NCI-H2227 (cell line): ENCODE measurements around the gene MEFV.
"Not testable (repeated sequence)": the region's sequence is repeated elsewhere in the genome, so short reads cannot be mapped to it uniquely, and the experiment has no call there.

Experiments used
- DNase-seq: peaks from one replicate; lab custom pipeline; 2025; ENCODE audit not compliant: unreplicated experiment; lab: John Stamatoyannopoulos, UW

Gene MEFV, protein sequence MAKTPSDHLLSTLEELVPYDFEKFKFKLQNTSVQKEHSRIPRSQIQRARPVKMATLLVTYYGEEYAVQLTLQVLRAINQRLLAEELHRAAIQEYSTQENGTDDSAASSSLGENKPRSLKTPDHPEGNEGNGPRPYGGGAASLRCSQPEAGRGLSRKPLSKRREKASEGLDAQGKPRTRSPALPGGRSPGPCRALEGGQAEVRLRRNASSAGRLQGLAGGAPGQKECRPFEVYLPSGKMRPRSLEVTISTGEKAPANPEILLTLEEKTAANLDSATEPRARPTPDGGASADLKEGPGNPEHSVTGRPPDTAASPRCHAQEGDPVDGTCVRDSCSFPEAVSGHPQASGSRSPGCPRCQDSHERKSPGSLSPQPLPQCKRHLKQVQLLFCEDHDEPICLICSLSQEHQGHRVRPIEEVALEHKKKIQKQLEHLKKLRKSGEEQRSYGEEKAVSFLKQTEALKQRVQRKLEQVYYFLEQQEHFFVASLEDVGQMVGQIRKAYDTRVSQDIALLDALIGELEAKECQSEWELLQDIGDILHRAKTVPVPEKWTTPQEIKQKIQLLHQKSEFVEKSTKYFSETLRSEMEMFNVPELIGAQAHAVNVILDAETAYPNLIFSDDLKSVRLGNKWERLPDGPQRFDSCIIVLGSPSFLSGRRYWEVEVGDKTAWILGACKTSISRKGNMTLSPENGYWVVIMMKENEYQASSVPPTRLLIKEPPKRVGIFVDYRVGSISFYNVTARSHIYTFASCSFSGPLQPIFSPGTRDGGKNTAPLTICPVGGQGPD

DNA sequence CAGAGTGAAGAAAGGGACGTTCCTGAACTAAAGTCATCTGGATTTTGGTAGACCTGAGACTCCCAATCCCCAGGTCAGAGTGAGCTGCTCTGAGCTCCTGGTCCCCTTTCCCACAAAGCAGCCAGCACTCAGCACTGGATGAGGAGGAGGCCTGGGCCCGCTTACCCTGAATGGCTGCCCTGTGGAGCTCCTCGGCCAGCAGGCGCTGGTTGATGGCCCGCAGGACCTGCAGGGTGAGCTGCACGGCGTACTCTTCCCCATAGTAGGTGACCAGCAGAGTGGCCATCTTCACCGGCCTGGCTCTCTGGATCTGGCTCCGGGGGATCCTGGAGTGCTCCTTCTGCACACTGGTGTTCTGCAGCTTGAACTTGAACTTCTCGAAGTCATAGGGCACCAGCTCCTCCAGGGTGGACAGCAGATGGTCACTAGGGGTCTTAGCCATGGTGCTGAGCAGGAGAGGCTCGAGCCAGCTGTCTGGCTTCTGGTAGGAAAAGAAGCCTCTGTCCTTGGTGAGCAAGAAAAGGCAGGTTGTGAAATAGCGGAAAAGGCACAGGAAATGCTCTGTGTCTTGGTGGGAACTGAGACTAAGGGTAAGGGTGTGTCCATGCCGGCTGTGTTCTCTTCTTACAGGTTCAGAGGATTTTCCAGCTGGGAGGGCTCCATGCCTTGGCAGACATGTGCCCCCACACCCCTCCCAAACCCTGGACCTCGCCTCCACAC lies at the start of gene MEFV:
Gene MEFV (minus strand): TSS at position 488 of the 720 bp plus-strand sequence. CDS start 46 bp downstream, at position 442.
- DNase-seq, result no peak

DNA sequence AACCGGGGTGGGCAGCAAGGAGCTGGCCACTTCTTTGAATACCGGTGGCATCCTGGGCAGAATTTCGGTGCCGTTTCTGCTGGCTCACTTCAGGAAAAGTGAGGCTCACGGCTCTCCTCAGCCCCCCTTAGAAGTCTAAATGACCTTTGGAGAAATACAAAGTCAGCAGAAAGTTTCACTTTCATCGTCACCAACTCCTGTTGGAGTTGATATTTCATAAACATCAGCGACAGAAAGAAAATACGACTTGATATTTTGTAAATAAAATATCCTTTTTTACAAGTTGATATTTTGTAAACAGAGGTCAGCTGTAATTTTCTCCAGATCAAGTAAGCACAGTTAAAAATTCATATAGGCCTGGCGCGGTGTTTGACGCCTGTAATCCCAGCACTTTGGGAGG lies 49.6 kb upstream of the MEFV start:
- no peak for DNase-seq

DNA sequence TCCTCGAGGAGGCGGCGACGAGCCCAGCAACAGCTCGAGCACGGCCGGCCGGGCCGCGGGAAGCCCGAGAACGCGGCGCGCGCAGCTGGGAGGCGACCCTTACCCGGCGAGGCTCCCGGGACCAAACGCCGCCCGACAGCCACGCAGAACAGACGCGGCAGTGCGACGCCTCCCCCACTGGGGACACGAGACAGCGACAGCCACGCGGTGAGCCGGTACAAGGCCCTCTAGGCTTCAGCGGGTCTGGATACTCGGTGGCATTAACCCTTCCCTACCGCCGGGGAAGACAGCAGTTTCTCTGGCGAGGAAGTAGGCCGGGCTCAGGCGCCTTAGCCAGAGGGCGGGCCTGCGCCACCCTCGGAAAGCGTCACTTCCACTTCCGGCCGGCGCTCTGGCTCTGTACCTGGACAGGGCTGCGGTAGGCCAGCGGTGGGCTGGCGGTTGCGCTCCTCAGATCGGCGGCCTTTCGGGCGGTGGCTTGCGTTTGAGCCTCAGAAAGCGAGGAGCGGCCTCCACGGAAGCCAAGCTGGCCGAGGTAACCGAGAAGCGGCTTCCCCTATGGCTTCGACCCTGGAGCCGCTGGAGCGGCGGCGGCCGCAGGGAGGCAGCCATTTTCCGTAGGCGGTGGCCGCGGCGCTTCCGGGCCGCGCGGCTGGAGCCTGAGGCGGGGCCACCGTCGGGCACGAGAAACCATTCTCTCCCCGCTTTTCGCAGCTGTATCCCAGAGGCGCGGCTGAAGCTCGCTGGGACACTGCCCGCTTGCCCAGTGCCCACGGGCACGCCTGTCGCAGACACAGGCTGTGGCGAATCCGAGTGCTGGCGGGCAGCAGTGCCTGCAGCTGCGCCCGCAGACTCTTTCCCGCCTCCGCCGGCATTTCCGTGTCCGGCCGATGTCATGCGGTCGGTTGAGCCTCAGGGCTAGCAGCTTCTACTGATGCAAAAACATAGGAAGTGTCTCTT lies 49.0 kb upstream of the MEFV start, which contains the start of the genes TIGD7 and ZNF75A:
Gene TIGD7 (minus strand): TSS at position 322 of the 960 bp plus-strand sequence. CDS start 4,816 bp downstream, outside the sequence.
Gene ZNF75A (plus strand): TSS at position 389 of the 960 bp plus-strand sequence. CDS start 2,932 bp downstream, outside the sequence.
- DNase-seq, result peak; percentile 90

DNA sequence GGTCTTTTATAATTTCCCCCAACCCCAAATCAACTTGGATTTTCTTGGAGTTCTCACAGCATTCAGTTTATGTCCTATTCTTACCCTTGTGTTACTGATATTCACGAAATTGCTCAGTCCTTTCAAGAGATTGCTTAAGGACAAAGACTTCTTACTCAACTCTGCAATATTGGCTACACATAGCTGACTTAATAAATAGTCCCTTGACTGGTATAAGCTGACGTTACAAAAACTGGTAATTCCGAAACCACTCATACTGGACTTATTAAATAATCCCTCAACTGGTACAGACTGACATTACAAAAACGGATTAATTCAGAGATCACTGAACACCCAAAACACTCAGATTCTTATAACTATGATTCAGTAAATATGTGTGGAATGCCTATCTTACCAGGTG lies 47.9 kb upstream of the MEFV start:
- DNase-seq, result no peak

DNA sequence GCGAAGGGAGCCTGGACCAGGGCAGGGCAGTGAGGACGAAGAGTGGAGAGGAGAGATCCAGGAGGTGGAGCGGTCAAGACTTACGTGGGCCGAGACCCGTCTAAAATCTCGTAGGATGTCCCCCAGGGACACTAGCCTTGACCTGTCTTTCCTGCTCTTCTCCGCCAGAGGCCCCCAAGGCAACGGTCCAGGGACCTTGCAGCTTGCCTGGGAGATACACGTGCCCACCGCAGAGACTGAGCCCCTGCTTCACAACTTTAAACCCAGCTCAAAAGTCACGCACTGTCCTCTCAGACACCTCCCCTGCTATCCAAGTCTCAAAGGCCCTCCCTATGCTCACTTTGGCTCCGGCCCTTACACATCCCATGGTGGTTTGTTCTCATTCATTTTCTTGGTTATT lies 39.4 kb upstream of the MEFV start:
- DNase-seq, result no peak

DNA sequence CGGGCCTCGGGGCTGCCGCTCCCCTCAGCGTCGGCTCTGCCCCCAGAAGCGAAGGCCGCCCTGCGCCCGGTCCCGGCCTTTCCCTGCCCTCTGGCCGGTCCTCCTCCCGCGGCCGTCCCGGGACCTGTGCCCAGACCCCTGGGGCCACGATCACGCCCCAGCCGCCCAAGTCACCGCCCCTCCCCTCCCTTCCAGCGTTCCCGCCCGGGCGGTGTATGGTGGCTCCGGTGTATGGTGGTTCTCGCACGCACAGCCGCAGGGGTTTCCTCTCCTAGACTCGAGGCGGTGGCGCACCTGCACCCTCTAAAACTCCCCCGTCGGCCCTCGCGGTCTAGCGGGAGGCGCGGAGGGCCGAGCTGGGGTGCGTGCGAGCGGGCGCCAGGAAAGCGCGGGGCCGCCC lies 38.8 kb upstream of the MEFV start:
- DNase-seq, result no peak

DNA sequence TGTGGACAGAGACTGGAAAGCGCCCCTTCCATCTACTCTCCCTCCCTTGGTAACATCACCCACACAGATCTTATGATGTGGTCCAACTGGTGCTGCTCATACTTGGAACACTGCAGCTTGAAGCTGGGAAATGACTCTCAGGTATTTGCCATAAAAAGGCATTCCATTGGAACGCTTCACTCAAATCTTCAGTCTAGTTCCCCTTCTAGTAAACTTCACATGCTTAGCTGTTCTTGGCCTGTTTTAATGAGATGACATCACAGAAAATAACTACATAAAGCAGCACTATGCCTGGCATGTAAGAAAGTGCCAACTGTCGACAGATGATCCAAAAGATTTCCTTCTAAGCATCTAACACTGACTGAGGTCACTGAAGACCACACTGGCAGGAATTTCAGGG lies 36.2 kb upstream of the MEFV start:
- DNase-seq, result no peak

DNA sequence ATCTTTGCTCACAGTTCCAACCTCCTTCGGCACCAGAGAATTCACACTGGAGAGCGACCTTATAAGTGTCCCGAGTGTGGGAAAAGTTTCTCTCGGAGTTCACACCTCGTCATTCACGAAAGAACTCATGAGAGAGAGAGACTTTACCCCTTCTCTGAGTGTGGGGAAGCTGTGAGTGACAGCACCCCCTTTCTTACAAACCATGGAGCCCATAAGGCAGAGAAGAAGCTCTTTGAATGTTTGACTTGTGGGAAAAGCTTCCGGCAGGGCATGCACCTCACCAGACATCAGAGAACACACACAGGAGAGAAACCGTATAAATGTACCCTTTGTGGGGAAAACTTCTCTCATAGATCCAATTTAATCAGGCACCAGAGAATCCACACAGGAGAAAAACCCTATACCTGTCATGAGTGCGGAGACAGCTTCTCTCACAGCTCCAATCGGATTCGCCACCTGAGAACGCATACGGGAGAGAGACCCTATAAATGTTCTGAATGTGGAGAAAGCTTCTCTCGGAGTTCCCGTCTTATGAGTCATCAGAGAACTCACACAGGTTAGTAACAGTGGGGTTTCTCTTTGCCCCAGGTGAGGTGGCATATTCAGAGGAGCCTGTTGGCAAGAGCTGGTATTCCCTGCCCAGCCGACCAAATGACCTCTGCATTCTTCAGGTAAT lies 33.7 kb upstream of the MEFV start:
- DNase-seq, result no peak

DNA sequence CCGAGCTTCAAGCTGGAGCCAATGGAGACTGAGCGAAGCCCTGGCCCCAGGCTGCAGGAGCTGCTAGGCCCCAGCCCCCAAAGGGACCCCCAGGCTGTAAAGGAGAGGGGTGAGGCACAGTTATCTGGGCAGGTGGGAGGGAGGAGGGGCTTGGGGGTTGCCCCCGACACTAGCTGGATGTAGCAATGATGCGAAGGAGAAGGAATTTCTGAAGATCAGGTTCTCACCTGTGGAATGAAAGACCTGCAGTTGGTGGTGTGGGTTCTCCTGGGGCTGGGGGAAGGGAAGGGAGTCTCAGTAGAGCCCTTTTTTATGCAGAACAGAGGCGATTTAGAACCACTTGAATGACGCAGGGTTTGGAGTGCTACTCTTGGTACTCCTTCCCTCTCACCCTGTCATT lies 28.7 kb upstream of the MEFV start:
- DNase-seq, result no peak

DNA sequence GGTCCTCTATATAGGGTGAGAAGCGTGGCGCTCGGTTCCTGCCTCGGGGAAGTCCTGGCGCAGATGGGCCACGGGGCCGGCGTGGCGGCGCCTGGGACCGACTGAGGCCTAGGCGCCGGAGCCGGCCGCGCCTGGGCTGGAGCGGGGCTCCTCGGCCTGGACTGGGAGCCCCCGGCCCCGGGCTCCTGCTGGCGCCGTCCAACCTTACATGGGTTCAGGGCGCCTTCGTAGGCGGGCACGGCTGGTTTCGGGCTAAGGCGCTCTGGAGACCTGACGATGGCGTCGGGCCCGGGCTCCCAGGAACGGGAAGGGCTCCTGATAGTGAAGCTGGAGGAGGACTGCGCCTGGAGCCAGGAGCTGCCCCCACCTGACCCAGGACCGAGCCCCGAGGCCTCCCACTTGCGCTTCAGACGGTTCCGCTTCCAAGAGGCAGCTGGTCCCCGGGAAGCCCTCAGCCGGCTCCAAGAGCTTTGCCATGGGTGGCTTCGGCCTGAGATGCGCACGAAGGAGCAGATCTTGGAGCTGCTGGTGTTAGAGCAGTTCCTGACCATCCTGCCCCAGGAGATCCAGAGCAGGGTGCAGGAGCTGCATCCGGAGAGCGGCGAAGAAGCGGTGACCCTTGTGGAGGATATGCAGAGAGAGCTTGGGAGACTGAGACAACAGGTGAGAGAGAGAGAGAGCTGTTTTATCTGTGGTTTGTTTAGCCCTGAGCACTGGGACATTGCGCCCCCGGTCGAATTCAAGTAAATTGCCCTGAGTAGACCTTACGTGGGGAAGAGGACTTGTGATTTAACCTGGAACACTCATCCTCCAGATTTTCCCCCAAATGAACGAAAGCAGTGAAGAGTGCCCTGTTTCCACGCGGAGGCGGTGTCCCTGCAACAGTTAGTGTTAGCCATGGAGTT lies 27.4 kb upstream of the MEFV start:
- DNase-seq, result peak; percentile 54

DNA sequence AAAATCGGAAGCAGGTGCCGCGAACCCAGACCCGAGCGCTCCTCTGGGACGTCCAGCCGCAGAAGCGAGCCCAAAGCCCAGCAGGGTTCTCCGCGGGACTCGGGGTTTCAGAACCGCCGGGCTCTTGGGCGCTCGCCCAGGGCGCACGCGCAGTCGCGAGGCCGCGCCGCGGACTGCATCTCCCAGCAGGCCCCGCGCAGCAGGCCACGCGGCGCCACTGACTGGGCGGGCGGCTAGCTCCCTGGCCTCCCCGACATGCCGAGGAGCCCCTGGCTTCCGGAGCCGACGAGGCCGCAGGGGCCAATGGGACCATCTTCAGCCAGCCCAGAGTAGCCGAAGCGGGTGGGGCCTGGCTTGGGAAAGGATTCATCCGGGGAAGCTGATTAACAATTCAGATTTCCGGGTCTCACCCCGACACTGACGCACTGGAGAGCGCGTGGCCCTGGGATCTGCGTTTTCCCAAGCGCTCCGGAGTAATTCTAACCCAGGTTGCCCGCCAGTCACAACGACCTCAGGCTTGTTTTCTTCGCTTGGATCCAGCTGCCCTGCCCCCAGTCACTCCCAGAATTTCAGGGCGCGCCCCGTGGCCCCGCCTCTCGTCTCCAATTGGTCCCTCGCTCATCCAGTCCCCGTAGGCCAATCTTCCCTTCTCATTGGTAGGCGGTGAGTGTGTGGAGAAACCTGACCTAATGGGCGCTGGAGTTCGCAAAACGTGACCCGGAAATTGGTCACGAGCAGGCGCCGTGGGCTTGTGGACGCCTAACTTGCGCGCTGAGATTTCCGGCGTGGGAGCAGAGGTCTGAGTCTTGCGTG lies 26.5 kb upstream of the MEFV start, which contains the start of gene ZNF263:
Gene ZNF263 (plus strand): TSS at position 762 of the 813 bp plus-strand sequence. CDS start 328 bp downstream, outside the sequence.
- DNase-seq, result peak; percentile 98

DNA sequence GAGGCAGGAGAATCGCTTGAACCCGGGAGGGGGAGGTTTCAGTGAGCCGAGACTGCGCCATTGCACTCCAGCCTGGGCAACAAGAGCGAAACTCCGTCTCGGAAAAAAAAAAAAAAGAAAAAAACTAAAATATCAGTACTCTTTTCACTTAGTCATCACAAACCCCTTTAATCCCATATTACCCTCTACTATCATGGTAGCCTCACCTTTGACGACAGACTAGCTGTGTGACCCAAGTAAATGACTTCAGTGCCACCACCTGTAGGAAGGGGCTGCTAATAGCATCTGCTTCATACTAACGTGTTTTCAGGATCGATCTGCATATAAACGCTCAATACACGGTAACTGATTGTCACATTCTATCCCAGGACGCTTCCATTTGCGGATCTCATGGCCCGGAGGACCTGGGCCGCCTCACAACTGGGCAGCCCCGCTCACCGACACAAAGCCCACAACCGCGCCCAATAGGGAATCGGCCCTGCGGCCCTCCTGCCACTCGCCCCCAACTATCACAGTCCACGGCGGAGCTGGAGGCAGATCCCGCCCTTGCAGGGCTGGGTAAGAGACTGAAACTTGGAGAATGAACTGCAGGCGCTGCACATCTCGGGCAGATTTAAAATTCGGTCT lies 25.8 kb upstream of the MEFV start:
- peak; percentile 91 for DNase-seq

DNA sequence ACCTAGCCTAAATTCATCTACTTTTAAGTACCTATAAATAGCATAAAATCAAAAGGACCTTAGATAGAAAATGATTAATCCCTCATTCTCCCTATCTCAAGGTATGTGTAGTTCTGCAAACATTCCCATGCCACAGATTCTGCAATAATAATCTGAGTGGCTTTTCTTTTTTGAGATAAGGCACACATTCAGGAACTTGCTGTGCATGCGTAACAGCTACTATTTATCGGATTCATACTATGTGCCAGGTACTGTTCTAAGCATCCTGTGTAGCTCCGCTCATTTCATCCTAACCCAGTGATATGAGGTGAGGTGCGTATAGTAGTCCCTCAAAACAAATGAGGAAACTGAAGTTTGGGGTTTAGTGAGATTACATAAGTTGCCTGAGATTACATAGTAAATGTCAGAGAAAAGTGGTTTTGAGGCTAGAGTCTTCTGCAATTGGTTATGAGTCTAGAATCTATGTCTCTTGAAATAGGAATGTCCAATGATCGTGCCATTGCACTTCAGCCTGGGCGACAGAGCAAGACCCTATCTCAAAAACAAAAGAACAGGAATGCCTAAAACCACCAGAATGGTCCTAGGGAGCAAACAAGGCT lies 24.9 kb upstream of the MEFV start:
- DNase-seq, result no peak

DNA sequence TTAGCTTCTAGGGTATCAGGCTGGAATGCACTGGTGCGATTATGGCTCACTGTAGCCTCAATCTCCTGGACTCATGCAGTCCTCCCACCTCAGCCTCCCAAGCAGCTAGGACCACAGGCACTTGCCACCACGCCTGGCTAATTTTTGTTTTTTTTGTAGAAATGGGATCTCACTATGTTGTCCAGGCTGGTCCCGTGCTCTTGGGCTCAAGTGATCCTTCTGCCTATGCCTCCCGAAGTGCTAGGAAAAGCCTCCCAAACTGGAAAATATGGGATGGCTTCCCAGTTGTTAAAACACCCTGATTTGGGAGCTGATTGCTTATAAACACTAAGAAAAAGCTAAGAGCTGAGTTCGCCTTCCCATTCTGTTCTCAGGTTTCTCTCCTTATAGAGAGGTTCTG lies 20.2 kb upstream of the MEFV start:
- no peak for DNase-seq

DNA sequence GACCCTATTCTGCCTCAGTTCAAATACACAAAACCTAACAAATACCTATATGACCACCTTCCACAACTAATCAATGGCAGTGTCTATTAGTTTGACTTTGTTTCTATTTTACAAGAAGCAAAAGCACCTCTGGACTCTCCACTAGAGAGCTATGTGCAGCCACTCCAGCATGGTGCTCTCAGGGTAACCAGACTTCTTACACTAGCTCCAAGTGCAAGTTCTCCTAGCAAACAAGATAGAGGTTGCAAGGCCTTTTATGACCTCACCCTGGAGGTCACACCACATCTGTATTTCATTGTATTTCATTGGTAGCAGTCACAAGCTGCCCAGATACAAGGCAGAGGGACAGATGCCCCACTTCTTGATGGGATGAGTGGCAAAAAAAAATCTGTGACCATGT lies 18.5 kb upstream of the MEFV start:
- no peak for DNase-seq

DNA sequence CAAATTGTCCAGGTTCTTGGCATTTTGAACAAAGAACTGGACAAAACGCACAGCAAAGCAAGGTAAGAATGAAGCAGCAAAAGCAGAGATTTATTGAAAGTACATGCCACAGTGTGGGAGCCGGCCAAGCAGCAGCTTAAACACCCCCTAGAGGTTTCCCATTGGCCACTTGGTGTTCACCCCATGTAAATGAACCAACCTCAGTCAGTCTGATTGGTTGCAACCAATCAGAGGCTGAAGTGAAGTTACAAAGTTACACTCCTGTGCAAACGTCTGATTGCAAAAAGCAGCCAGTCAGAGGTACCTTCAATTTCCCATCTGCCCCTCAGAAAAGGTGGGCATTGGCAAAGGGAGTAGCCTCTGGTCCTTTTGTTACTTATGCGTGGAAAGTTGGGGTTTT lies 18.1 kb upstream of the MEFV start:
- peak; percentile 50 for DNase-seq

DNA sequence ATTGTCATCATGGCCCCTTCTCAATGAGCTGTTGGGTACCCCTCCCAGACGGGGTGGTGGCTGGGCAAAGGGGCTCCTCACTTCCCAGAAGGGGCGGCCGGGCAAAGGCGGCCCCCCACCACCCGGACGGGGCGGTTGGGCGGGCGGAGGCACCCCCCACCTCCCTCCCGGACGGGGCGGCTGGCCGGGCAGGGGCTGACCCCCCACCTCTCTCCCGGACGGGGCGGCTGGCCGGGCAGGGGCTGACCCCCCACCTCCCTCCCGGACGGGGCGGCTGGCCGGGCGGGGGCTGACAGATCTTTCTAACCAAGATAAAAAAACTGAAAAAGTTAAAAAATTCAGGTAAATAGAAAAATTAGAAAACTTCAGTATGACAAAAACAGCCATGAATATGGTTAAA lies 14.8 kb upstream of the MEFV start:
- DNase-seq, result not testable (repeated sequence)
